A673 (cell line): ENCODE data around the gene AKAP6. TPM values are rescaled to one million over a fixed set of nuclear protein-coding genes. Genes with fewer than 3 reads are reported as not detected.

ENCODE experiments used
- BruUV-seq: library from RNA; stranded (reverse); fragments of 400-500 nt; replicated peaks from 2 replicates; lab custom pipeline; 2021; lab: Mats Ljungman, UMichigan
- CTCF ChIA-PET: fragments of 300-600 bp; sonication (Branson Sonifier 250); formaldehyde crosslinking; loops from one replicate; lab custom pipeline; 2022; ENCODE audit warnings: antibody characterized with exemption; lab: Charles Lee
- POLR2A ChIA-PET: fragments of 300-600 bp; sonication (Branson Sonifier 250); formaldehyde crosslinking; loops from one replicate; lab custom pipeline; 2022; ENCODE audit warnings: antibody characterized with exemption; ENCODE audit not compliant: low non-redundant PET; lab: Charles Lee
- DNase-seq: peaks from one replicate; pipeline ENCODE4 v3.0.0-alpha.2; 2015; ENCODE audit warnings: low spot score
- H3K27ac ChIP-seq: fragments of 200-600 bp; sonication (generic); 2 replicates; pipeline ENCODE4 v1.5.1; 2016; ENCODE audit warnings: mixed run types, low read depth, mild to moderate bottlenecking, mixed read lengths, antibody characterized with exemption, low read length; ENCODE audit not compliant: poor library complexity, severe bottlenecking
- H3K27me3 ChIP-seq: fragments of 200-600 bp; sonication (generic); replicated peaks from 2 replicates; pipeline ENCODE4 v1.6.1; 2017; ENCODE audit warnings: mixed run types, low read depth, mild to moderate bottlenecking, mixed read lengths, antibody characterized with exemption, low read length; ENCODE audit not compliant: insufficient read depth, poor library complexity
- H3K36me3 ChIP-seq: fragments of 200-600 bp; sonication (generic); 2 replicates; pipeline ENCODE4 v1.6.1; 2016; ENCODE audit warnings: mixed run types, mild to moderate bottlenecking, mixed read lengths, antibody characterized with exemption, low read length; ENCODE audit not compliant: insufficient read depth, poor library complexity, severe bottlenecking
- H3K4me1 ChIP-seq: fragments of 200-600 bp; sonication (generic); 2 replicates; pipeline ENCODE4 v1.6.1; 2017; ENCODE audit warnings: mixed run types, mild to moderate bottlenecking, mixed read lengths, antibody characterized with exemption, low read length; ENCODE audit not compliant: insufficient read depth, poor library complexity, severe bottlenecking
- H3K4me3 ChIP-seq: fragments of 200-600 bp; sonication (generic); 2 replicates; pipeline ENCODE4 v1.5.1; 2016; ENCODE audit warnings: low read depth, mixed run types, mild to moderate bottlenecking, mixed read lengths, low read length; ENCODE audit not compliant: poor library complexity, severe bottlenecking
- H3K9me3 ChIP-seq: fragments of 200-600 bp; sonication (generic); 2 replicates; pipeline ENCODE4 v1.6.1; 2016; ENCODE audit warnings: mixed run types, low read depth, mild to moderate bottlenecking, mixed read lengths, antibody characterized with exemption, low read length; ENCODE audit not compliant: poor library complexity, severe bottlenecking
- CTCF ChIP-seq: fragments of 300-800, 200-600 bp; sonication (generic); conservative IDR thresholded peaks from 2 replicates; pipeline ENCODE4 v1.5.1; 2017; ENCODE audit warnings: low read depth, mild to moderate bottlenecking, antibody characterized with exemption, low read length, moderate library complexity, mixed read lengths
- EZH2 ChIP-seq: fragments of 200-600 bp; sonication (generic); IDR thresholded peaks from 2 replicates; pipeline ENCODE4 v1.6.1; 2017; ENCODE audit warnings: borderline replicate concordance, low read depth, mild to moderate bottlenecking, mixed read lengths, antibody characterized with exemption, low read length; ENCODE audit not compliant: poor library complexity, severe bottlenecking
- intact Hi-C: fragments of 100-400 bp; cut with micrococcal nuclease; formaldehyde crosslinking; loops from one replicate; pipeline ENCODE4 v1.10.0; 2022; ENCODE audit not compliant: unreplicated experiment
- total RNA-seq: library from RNA; stranded (reverse); gene quantifications from 2 replicates; pipeline ENCODE4 v1.2.3, GENCODE V29; 2021

Gene AKAP6
- total RNA-seq, 1 experiment from 2014 or later = 0.73 TPM

GRCh38 chr14:32403021-32403420 is 73.9 kb downstream of the AKAP6 start:
- no TSS peak for BruUV-seq
- CTCF ChIA-PET = no interaction called here
- Histone ChIP-seq H3K27ac (no peak overlapping the region), H3K36me3 (no peaks in the 10 kb centered on the region), H3K4me1 (no peaks in the 10 kb centered on the region), H3K9me3 (no peaks in the 10 kb centered on the region), H3K27me3 (no peaks in the 10 kb centered on the region), H3K4me3 (no peak overlapping the region)
- intact Hi-C loops = no loop called here
- POLR2A ChIA-PET = no interaction called here
- no peak for DNase-seq
- TF ChIP-seq EZH2 (no peak), CTCF (no peak)

DNA sequence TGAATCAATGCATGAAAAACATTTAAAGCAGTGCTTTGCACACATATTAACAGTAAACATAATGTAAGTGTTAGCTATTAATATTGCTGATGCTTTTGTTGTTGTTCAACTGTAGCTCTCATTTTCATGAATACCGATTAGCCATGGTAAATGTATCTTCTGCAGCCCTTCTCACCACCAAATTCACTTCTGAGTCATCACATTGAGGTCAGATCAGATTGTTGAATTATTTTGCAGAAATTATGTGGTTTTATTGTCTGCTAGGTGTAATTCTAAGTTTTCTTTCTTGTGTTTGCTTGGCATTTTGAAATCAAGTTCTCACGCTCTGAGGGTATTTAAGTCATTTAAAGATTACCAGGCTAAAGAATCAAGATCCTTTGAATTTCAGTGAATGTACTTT is 74.6 kb downstream of the AKAP6 start:
- no peaks in the 10 kb centered on the region for H3K4me1 ChIP-seq
- ChIA-PET CTCF (interaction anchor here (0.5 kb wide), 1 partner anchor 1425 kb away, joined by 10 read pairs; no protein-coding TSS in a partner anchor), POLR2A (no interaction called here)
- no peaks in the 10 kb centered on the region for H3K9me3 ChIP-seq
- no TSS peak for BruUV-seq
- DNase-seq = no peak
- intact Hi-C loops = no loop called here
- no peak overlapping the region for H3K27ac ChIP-seq
- H3K4me3 ChIP-seq = no peak overlapping the region
- H3K27me3 ChIP-seq = no peaks in the 10 kb centered on the region
- no peaks in the 10 kb centered on the region for H3K36me3 ChIP-seq
- TF ChIP-seq EZH2 (no peak), CTCF (no peak)

DNA sequence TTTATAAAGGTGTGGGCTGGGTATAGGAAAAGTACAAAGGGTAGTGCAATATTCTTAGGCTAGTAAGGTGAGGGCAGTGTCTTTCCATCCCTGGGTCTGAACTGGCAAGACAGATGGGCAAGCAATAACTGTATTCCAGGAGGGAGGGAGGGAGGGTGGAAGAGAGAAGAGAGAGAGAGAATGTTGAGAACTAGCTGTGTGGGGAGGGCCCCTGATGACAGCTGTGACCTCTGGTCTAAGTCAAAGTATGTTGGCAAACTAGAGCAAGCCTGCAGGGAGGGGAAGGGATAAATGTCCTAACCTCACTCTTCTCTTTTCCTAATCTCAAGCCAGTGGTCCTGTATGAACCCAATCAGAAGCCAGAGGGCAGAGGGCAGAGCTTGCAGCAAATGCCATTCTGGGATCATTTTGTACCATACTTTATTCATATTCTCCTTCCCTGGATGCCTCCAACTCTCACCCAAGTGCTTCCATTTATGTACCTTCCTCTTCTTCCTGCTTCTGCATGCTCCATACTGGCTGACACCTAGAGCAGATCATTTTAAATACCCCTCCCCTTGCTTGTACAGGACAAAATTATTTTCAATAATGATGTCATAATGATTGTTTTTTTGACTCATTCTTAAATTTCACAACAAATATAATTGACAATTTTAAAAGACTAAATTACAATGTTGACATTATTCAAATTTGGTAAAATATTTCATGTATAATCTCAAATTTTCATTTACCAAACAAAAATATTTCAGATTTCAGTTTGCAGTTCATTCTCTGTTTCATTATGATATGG is 75.9 kb downstream of the AKAP6 start:
- CTCF ChIA-PET = no interaction called here
- BruUV-seq = no TSS peak
- no peak for DNase-seq
- H3K27me3 ChIP-seq = no peaks in the 10 kb centered on the region
- TF ChIP-seq EZH2 = no peak
- no peak for TF ChIP-seq CTCF
- intact Hi-C loops = no loop called here
- H3K4me1 ChIP-seq = no peaks in the 10 kb centered on the region
- no peaks in the 10 kb centered on the region for H3K36me3 ChIP-seq
- no peaks in the 10 kb centered on the region for H3K9me3 ChIP-seq
- H3K27ac ChIP-seq = no peak overlapping the region
- POLR2A ChIA-PET = no interaction called here
- no peak overlapping the region for H3K4me3 ChIP-seq
